Neutrophil (primary cell): ENCODE data around the gene SREBF2.
A peak's percentile ranks its signal among the peaks of the same experiment; 100 is the strongest.

Experiments used
- H3K27ac ChIP-seq: fragments of 200-600 bp; sonication (generic); 2 replicates; pipeline ENCODE4 v1.5.1; 2016; ENCODE audit warnings: mild to moderate bottlenecking, moderate library complexity
- H3K27me3 ChIP-seq: fragments of 200-600 bp; sonication (generic); 2 replicates; pipeline ENCODE4 v1.6.0; 2016; ENCODE audit warnings: mild to moderate bottlenecking
- H3K36me3 ChIP-seq: fragments of 200-600 bp; sonication (generic); 2 replicates; pipeline ENCODE4 v1.5.1; 2017
- H3K4me1 ChIP-seq, 2 experiments: fragments of 200-600 bp in 1 of 2; sonication (generic) in 1 of 2; 1 replicate in 1 of 2; 2 replicates in 1 of 2; pipeline versions ENCODE4 v1.5.1 to v1.6.1; 2013 to 2016; ENCODE audit warnings: low read depth in 1 of 2, low read length in 1 of 2, mild to moderate bottlenecking in 1 of 2, moderate library complexity in 1 of 2; ENCODE audit not compliant: control insufficient read depth in 1 of 2, insufficient read depth in 1 of 2
- H3K4me3 ChIP-seq, 2 experiments: fragments of 200-600 bp in 1 of 2; sonication (generic) in 1 of 2; 1 replicate in 1 of 2; 2 replicates in 1 of 2; pipeline ENCODE4 v1.5.1; 2013 to 2016; ENCODE audit warnings: low read depth in 1 of 2, low read length in 1 of 2, mild to moderate bottlenecking in 1 of 2, moderate library complexity in 1 of 2
- H3K9me3 ChIP-seq: fragments of 200-600 bp; sonication (generic); 2 replicates; pipeline ENCODE4 v1.5.1; 2016
- CTCF ChIP-seq: fragments of 200-600 bp; sonication (generic); IDR thresholded peaks from 2 replicates; pipeline ENCODE4 v1.5.1; 2016; ENCODE audit warnings: antibody characterized with exemption

Gene SREBF2

GRCh38 chr22:41856469-41856868, 23.6 kb downstream of the SREBF2 start:
- H3K4me3 ChIP-seq, result no peak overlapping the region
- no peak for TF ChIP-seq CTCF
- no peaks in the 10 kb centered on the region for H3K36me3 ChIP-seq
- H3K27ac ChIP-seq, result no peak overlapping the region
- no peaks in the 10 kb centered on the region for H3K9me3 ChIP-seq
- H3K4me1 ChIP-seq, result peaks cover 6 to 19% of the 10 kb centered on the region in 2 experiments
- H3K27me3 ChIP-seq, result no peaks in the 10 kb centered on the region

- no peaks in the 10 kb centered on the region for H3K9me3 ChIP-seq
- no peaks in the 10 kb centered on the region for H3K36me3 ChIP-seq
- no peak overlapping the region for H3K27ac ChIP-seq
- H3K4me3 ChIP-seq, result no peak overlapping the region
- peaks cover 10 to 26% of the 10 kb centered on the region in 2 experiments for H3K4me1 ChIP-seq
- TF ChIP-seq CTCF, result peak; percentile 40
- H3K27me3 ChIP-seq, result no peaks in the 10 kb centered on the region
Observed at GRCh38 chr22:41857155-41857859, 24.4 kb downstream of the SREBF2 start.

- Histone ChIP-seq H3K4me1 (peaks cover 14 to 32% of the 10 kb centered on the region in 2 experiments), H3K4me3 (no peak overlapping the region), H3K27me3 (no peaks in the 10 kb centered on the region), H3K36me3 (no peaks in the 10 kb centered on the region), H3K27ac (no peak overlapping the region), H3K9me3 (no peaks in the 10 kb centered on the region)
- no peak for TF ChIP-seq CTCF
Observed at GRCh38 chr22:41857860-41858199, 24.9 kb downstream of the SREBF2 start.

GRCh38 chr22:41862160-41862529, 29.2 kb downstream of the SREBF2 start:
- Histone ChIP-seq H3K4me3 (no peak overlapping the region), H3K36me3 (peaks cover 5% of the 10 kb centered on the region), H3K9me3 (no peaks in the 10 kb centered on the region), H3K27me3 (no peaks in the 10 kb centered on the region), H3K27ac (peak overlapping the region; percentile 23), H3K4me1 (peaks cover 14 to 35% of the 10 kb centered on the region in 2 experiments)
- TF ChIP-seq CTCF, result no peak

GRCh38 chr22:41862530-41863266, 29.8 kb downstream of the SREBF2 start:
- no peak for TF ChIP-seq CTCF
- H3K36me3 ChIP-seq, result peaks cover 8% of the 10 kb centered on the region
- no peak overlapping the region for H3K4me3 ChIP-seq
- peaks cover 9 to 30% of the 10 kb centered on the region in 2 experiments for H3K4me1 ChIP-seq
- peak overlapping the region; percentile 23 for H3K27ac ChIP-seq
- H3K27me3 ChIP-seq, result no peaks in the 10 kb centered on the region
- H3K9me3 ChIP-seq, result no peaks in the 10 kb centered on the region
